H1 (cell line): ENCODE results near the gene C21orf58. TPM values are rescaled to one million over a fixed set of nuclear protein-coding genes. Genes with fewer than 3 reads are reported as not detected.

Experiments
- KDM1A ChIP-seq: fragments of 200-600, 300-600 bp; sonication (generic); IDR thresholded peaks from 2 replicates; pipeline ENCODE4 v1.7.1; 2016; ENCODE audit warnings: mild to moderate bottlenecking, low read length, borderline replicate concordance
- polyA plus RNA-seq, 7 experiments: library from polyadenylated mRNA; depleted of rRNA in 3 of 7; stranded (reverse) in 5 of 7; unstranded in 2 of 7; fragments of >200 nt in 5 of 7; fragments of 200-250 nt in 2 of 7; gene quantifications; 1 replicate in 5 of 7; 2 replicates in 1 of 7; 4 replicates in 1 of 7; pipeline versions ENCODE4 v1.2.1 to v1.2.3, GENCODE V29; 2011 to 2013; ENCODE audit warnings: missing spikeins in 2 of 7, mixed read lengths in 2 of 7
- total RNA-seq: library from RNA; stranded (reverse); fragmentation: NEBNext Ultra II Directional; extraction: Animal tissue kit (Norgen Biotek cat#: 25700); gene quantifications from 2 replicates; pipeline ENCODE4 v1.2.1, GENCODE V29; 2021
- TF ChIP-seq, protein P1 (sequence below), 3 experiments: IDR thresholded peaks; 1 replicate in 2 of 3; 2 replicates in 1 of 3; pipeline versions ENCODE4 v1.5.1 to v1.6.1; 2011; ENCODE audit warnings: low read length in 3 of 3, mild to moderate bottlenecking in 3 of 3, inconsistent platforms in 2 of 3, low read depth in 1 of 3, moderate library complexity in 1 of 3; ENCODE audit not compliant: insufficient read depth in 1 of 3; ENCODE audit errors: control extremely low read depth in 1 of 3

C21orf58 gene
- total and polyA plus RNA-seq, 2 of the 8 experiments (the other 6 are each of a cell fraction or from before 2014, with no cell fraction given) = 13.8 to 26.1 TPM

DNA sequence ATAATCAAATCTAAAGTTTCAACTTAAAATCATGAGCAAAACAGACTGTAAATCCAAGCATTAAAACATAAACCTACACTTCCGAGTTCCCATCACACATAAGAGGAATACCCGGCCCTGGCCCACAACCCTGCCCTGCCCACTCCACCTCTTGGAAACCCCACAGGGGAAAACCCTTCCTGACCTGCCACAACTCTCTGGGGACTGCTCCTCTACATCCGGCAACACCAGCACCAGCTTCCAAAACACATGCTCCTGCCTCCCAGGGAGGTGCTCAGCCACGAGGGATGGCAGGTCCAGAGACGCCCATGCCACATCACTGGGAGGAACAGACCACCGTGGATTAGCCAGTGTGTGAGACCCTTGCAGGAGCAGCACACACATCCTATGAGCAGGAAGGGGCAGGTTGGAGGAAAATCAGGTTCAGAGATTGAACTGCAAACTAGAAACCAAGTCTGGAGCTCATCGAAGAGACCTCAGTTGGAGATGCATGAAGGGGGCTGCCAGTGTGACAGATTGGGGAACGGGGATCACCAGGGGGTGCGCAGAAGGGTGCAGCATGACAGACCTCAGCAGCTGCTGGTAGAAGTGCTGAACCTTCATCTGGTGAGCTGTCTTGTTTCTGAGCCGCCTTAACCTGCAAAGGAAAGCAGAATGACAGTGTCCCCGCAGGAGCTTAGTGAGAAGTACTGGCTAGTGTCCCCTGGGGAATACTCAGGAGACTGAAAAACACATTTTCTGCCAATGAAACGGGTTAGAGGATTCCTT is 69.3 kb downstream of the C21orf58 start (continued):
- TF ChIP-seq, protein P1, sequence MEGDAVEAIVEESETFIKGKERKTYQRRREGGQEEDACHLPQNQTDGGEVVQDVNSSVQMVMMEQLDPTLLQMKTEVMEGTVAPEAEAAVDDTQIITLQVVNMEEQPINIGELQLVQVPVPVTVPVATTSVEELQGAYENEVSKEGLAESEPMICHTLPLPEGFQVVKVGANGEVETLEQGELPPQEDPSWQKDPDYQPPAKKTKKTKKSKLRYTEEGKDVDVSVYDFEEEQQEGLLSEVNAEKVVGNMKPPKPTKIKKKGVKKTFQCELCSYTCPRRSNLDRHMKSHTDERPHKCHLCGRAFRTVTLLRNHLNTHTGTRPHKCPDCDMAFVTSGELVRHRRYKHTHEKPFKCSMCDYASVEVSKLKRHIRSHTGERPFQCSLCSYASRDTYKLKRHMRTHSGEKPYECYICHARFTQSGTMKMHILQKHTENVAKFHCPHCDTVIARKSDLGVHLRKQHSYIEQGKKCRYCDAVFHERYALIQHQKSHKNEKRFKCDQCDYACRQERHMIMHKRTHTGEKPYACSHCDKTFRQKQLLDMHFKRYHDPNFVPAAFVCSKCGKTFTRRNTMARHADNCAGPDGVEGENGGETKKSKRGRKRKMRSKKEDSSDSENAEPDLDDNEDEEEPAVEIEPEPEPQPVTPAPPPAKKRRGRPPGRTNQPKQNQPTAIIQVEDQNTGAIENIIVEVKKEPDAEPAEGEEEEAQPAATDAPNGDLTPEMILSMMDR (IDR thresholded peaks at IDR 0.05; ENCODE audit: control extremely low read depth in 1 of 3, insufficient read depth in 1 of 3, low read depth in 1 of 3, low read length in 3 of 3) = no peak
- no peak for TF ChIP-seq KDM1A
